ENCODE measurements around the gene UGP2. TPM values are rescaled to one million over a fixed set of nuclear protein-coding genes. Genes with fewer than 3 reads are reported as not detected.
A peak's percentile ranks its signal among the peaks of the same experiment; 100 is the strongest.

Gene UGP2
- total and polyA plus RNA-seq, 10 of the 15 experiments (the other 5 are each of a cell fraction or from before 2014, with no cell fraction given), result 40.8 to 98.3 (median 76.1) TPM

DNA sequence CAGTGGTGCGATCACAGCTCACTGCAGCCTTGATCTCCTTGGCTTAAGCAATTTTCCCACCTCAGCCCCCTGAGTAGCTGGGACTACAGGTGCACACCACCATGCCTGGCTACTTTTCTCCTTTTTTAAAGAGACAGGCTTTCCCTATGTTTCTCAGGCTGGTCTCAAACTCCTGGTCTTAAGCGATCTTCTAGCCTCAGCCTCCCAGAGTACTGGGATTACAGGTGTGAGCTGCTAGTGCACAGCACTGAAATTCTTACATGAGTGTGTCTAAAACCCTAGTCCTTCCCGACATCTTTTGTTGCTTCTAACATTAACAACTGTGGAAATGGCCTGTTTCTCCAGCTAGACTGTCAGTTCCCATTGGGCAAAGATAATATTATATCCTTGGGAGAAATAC, 2.9 kb downstream of the UGP2 start:
- 100% methylated on average over 3 of the region's 3 CpGs for WGBS (ENCODE audit: insufficient coverage, insufficient replicate concordance, low lambda C conversion rate, missing lambda C conversion rate)
- Histone ChIP-seq H2AFZ (ENCODE audit: control insufficient read depth, low read depth, low read length) (no peak overlapping the region), H3K27ac (ENCODE audit: control insufficient read depth, insufficient read depth) (no peak overlapping the region), H3K4me2 (ENCODE audit: control insufficient read depth, insufficient read depth) (peak overlapping the region; percentile 12; the same call in 1 of the 2 replicates), H3K4me1 (ENCODE audit: control insufficient read depth, insufficient read depth, low read length) (no peaks in the 10 kb centered on the region), H3K9ac (ENCODE audit: control insufficient read depth, insufficient read depth, low read length) (no peak overlapping the region), H3K36me3 (ENCODE audit: control insufficient read depth in 2 of 2, insufficient read depth in 2 of 2, low read length in 1 of 2) (no peaks in the 10 kb centered on the region), H4K20me1 (ENCODE audit: control insufficient read depth, insufficient read depth) (0 out of 2 replicates have a peak, but pooled peaks cover 2% of the 10 kb centered on the region), H3K4me3 (no peak overlapping the region; the same call in 1 of the 2 replicates), H3K27me3 (replicated peaks in 1 of 2; ENCODE audit: control insufficient read depth in 2 of 2, insufficient read depth in 2 of 2, low read length in 1 of 2) (no peaks in the 10 kb centered on the region), H3K79me2 (ENCODE audit: control insufficient read depth, insufficient read depth, low read length) (peaks cover 77% of the 10 kb centered on the region), H3K9me3 (replicated peaks; ENCODE audit: control insufficient read depth, insufficient read depth, low read length) (peaks cover 4% of the 10 kb centered on the region; the same call in 2 of the 3 replicates)
- SMC1A ChIA-PET (ENCODE audit: uncharacterized antibody, unreplicated experiment), result interaction anchor here (1.3 to 7.6 kb wide), 4 partner anchors 9 to 257 kb away, joined by 3 to 90 read pairs (median 34); partner anchors contain the start of gene WDPCP
- CTCF ChIA-PET, result interaction anchor here (0.6 to 4.0 kb wide), 8 partner anchors 8 to 613 kb away, joined by 3 to 36 read pairs (median 3); no protein-coding TSS in a partner anchor
- no peak for TF ChIP-seq SMC3 (IDR thresholded peaks at IDR 0.05; ENCODE audit: borderline replicate concordance, low read length)
- no peak for TF ChIP-seq SREBF1 (IDR thresholded peaks at IDR 0.05; ENCODE audit: low read length)
- no peak for TF ChIP-seq SRF (IDR thresholded peaks at IDR 0.05; ENCODE audit: low read depth in 2 of 2, low read length in 2 of 2)
- TF ChIP-seq POLR2AphosphoS5 (IDR thresholded peaks at IDR 0.05; ENCODE audit: low read length), result no peak
- no peak for TF ChIP-seq NRF1 (conservative IDR thresholded peaks at IDR 0.05; ENCODE audit: low read depth, low read length)
- no peak for TF ChIP-seq NFYB (IDR thresholded peaks at IDR 0.05; ENCODE audit: insufficient read depth, low read depth, low read length)
- TF ChIP-seq NFIC (IDR thresholded peaks at IDR 0.05; ENCODE audit: low read depth, low read length), result no peak
- TF ChIP-seq BHLHE40 (IDR thresholded peaks at IDR 0.05; ENCODE audit: borderline replicate concordance in 1 of 2, low read depth in 2 of 2, low read length in 1 of 2), result no peak
- TF ChIP-seq RAD21 (IDR thresholded peaks at IDR 0.05; ENCODE audit: insufficient read depth, low read depth, low read length), result no peak
- TF ChIP-seq, protein P1, sequence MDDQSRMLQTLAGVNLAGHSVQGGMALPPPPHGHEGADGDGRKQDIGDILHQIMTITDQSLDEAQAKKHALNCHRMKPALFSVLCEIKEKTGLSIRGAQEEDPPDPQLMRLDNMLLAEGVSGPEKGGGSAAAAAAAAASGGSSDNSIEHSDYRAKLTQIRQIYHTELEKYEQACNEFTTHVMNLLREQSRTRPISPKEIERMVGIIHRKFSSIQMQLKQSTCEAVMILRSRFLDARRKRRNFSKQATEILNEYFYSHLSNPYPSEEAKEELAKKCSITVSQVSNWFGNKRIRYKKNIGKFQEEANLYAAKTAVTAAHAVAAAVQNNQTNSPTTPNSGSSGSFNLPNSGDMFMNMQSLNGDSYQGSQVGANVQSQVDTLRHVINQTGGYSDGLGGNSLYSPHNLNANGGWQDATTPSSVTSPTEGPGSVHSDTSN (IDR thresholded peaks at IDR 0.05; ENCODE audit: insufficient replicate concordance, low read depth, low read length), result no peak
- TF ChIP-seq, protein P2, sequence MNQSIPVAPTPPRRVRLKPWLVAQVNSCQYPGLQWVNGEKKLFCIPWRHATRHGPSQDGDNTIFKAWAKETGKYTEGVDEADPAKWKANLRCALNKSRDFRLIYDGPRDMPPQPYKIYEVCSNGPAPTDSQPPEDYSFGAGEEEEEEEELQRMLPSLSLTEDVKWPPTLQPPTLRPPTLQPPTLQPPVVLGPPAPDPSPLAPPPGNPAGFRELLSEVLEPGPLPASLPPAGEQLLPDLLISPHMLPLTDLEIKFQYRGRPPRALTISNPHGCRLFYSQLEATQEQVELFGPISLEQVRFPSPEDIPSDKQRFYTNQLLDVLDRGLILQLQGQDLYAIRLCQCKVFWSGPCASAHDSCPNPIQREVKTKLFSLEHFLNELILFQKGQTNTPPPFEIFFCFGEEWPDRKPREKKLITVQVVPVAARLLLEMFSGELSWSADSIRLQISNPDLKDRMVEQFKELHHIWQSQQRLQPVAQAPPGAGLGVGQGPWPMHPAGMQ (IDR thresholded peaks at IDR 0.05; ENCODE audit: borderline replicate concordance), result no peak
- no peak for TF ChIP-seq IRF4 (IDR thresholded peaks at IDR 0.05; ENCODE audit: low read depth, low read length)
- BruUV-seq (replicated peaks), result no TSS peak
- FAIRE-seq (no peak), ATAC-seq (no peak), DNase-seq (ENCODE audit: low read depth, low spot score) (no peak)
- POLR2A ChIA-PET, result no interaction called here
- in situ Hi-C loops (cut with MboI) (no loop called here), intact Hi-C loops (cut with micrococcal nuclease; ENCODE audit: unreplicated experiment) (loop anchor here (5.0 kb wide), 1 partner anchor 257 kb away; the partner anchor contains the start of genes MDH1 and WDPCP)
- RAD21 ChIA-PET (ENCODE audit: unreplicated experiment), result interaction anchor here (0.8 to 2.4 kb wide), 5 partner anchors 11 to 169 kb away, joined by 3 to 9 read pairs (median 4); no protein-coding TSS in a partner anchor
